LNCaP clone FGC (cell line): ENCODE measurements around the gene FN3KRP.

Experiments
- DNase-seq: peaks from one replicate; pipeline ENCODE4 v3.0.0-alpha.2; 2011; ENCODE audit warnings: low read depth
- H3K4me3 ChIP-seq: 2 replicates; pipeline ENCODE4 v1.5.1; 2011; ENCODE audit warnings: mild to moderate bottlenecking, low read depth, low read length, control low read depth
- CTCF ChIP-seq: IDR thresholded peaks from 2 replicates; pipeline ENCODE4 v1.5.1; 2012; ENCODE audit warnings: mild to moderate bottlenecking; ENCODE audit not compliant: control insufficient read depth, insufficient read depth; ENCODE audit errors: extremely low read depth

Gene FN3KRP

DNA sequence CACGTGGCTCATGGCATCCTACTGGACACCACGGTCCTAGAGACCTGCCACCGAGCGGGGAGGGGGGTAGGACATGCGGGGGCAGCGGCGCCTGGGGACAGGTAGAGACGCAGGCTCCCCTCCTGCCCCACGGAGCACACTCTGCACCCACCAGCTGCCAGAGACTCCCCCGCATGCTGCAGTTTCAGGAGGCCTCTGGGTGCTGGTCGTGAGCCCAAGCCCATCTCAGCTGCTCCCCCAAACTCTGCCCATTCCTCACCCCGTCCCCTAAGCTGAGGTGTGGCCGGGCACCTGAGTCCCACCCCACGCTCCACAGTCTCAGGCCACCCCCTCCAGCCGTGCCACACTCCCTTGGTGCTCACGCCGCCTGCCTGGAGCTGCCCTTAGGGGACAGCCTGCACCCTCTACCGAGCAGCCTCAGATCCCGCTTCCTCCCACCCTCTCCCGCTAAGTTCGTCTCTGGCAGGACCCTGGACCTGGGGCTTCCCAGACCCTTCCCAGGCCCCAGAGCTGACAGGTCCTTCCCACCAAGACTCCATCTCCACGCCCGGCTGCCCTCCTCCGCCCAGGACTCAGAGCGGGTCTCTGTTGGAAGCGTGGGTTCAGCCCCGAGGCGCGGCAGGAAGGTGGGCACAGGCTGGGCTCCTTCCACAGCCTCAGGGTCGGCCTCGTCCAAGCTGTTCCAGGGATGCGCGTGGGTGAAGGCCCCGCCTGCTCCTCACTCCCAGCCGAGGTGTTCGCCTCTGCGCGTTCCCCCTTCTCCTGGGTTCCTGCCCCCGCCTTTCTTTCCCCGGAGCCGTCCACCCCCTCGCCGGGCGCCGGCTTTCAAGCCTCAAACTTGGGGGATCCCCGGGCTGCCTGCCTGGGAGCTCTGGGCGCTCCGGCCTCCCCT is 19.3 kb upstream of the FN3KRP start:
- no peak for TF ChIP-seq CTCF
- peak overlapping the region; percentile 70 for H3K4me3 ChIP-seq
- DNase-seq: no peak

GRCh38 chr17:82697808-82698064 is 18.8 kb upstream of the FN3KRP start:
- peak overlapping the region; percentile 70 for H3K4me3 ChIP-seq
- no peak for TF ChIP-seq CTCF
- no peak for DNase-seq

GRCh38 chr17:82698065-82698973 is 18.2 kb upstream of the FN3KRP start, which contains the start of gene RAB40B:
Gene RAB40B (minus strand): TSS chr17:82698698. CDS start chr17:82698596, 102 bp downstream.
- H3K4me3 ChIP-seq: peak within 1 kb of the TSS; percentile 70
- DNase-seq: peak; percentile 94
- TF ChIP-seq CTCF: no peak

DNA sequence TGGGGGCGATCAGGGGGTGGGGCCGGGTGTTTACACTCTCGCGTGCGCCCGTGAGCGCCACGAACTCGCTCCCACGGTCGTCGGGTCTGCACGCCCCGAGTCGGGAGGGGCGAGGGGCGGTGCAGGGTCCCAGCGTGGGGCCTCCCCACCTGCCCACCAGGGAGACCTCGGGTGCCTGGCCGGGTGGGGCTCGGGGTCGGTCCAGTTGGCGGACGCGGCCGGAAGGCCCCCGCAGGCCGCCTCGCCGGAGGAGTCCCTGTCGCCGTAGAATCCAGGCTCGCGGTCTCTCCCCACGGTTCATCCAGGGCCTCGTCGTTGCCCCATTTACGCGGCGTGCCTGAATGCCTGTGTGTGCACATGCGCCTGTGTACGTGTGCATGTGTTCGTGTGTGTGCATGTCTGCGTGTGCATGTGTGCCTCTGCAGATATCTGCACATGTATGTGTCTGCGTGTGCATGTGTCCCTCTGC is 17.5 kb upstream of the FN3KRP start:
- H3K4me3 ChIP-seq: peak overlapping the region; percentile 70
- DNase-seq: no peak
- no peak for TF ChIP-seq CTCF

DNA sequence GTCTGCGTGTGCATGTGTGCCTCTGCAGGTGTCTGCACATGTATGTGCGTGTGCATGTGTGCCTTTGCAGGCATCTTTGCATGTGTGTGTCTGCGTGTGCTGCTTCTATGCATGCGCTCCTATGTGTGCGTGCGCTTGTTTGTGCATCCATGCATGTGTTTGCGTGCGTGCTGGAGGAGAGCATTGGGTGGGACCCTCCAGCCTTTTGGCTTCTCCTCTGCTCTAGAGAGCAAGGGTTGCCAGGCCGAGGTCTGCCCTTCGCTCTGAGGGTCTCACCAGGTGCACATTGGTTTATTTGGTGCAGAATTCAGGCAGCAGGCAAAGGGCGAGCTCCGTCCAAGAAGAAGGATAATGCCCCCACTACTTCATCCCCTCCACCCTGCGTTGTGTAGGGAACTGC is 17.0 kb upstream of the FN3KRP start:
- peak overlapping the region; percentile 70 for H3K4me3 ChIP-seq
- DNase-seq: no peak
- no peak for TF ChIP-seq CTCF

DNA sequence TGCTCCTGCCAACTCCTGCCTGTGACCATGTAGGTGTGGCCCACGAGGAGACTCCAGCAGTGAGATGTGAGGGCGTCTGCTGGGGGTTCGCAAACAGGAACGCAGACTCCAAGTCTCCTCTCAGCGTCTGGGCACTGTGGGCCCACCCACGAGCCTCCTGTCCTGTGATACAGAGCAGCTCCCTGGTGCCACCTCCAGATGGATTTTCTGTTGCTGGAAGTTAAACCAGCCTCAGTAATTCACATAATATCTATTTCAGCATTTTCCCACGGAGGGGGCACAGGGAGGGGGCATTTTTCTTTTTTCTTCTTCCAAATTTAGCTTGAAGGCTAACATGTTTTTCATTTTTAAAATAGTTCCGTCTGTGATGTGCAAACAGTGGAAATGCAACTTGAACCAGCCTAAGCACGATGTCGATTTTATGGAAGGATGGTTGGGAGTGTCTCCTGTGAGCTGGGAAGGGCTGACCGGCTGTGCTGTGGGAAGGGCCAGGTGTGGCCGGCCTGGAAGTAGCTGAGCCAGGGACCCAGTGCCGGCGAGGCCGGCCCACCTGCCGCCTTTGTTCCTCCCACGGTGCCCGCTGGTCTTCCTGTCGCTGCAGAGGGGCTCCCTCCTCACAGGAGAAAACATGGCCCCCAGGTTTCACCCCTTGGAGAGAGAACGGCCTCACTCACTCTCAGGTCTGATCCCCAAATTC is 14.1 kb upstream of the FN3KRP start:
- DNase-seq: no peak
- no peak overlapping the region for H3K4me3 ChIP-seq
- no peak for TF ChIP-seq CTCF
